Stimulated activated CD4-positive, alpha-beta T cell treated with anti-CD3 and anti-CD28 coated beads, Interleukin-12 subunit alpha, Interleukin-12 subunit beta, amount 100 ng/mL, for 24 hours (primary cell): ENCODE data around the gene LRRC72.

Experiments
- DNase-seq, 2 experiments: peaks; one replicate each; pipeline ENCODE4 v3.0.0-alpha.2; 2020; ENCODE audit warnings: low read depth in 2 of 2

Gene LRRC72

GRCh38 chr7:16626388-16626787 lies 99.8 kb downstream of the LRRC72 start:
- no peak for DNase-seq

- no peak for DNase-seq
Observed at GRCh38 chr7:16627236-16627635, 100.6 kb downstream of the LRRC72 start.

GRCh38 chr7:16630654-16631053 lies 104.0 kb downstream of the LRRC72 start:
- DNase-seq, result no peak
